Spleen (tissue), 11 donors: Measurements from ENCODE around the gene LRRFIP2. TPM values are rescaled to one million over a fixed set of nuclear protein-coding genes. Genes with fewer than 3 reads are reported as not detected.
A peak's percentile ranks its signal among the peaks of the same experiment; 100 is the strongest.
"Not testable (repeated sequence)": the region's sequence is repeated elsewhere in the genome, so short reads cannot be mapped to it uniquely, and the experiment has no call there.

Experiments used
- DNase-seq: peaks from one replicate; pipeline ENCODE4 v3.0.0-alpha.2; 2020
- H3K27ac ChIP-seq, 8 donors: fragments of 200-600 bp; sonication (generic) in 7 of 8; 1 replicate in 4 of 8; 2 replicates in 4 of 8; pipeline versions ENCODE4 v1.5.0 to v1.8.0; 2016 to 2021; ENCODE audit warnings: inconsistent platforms in 4 of 8, mild to moderate bottlenecking in 4 of 8, moderate library complexity in 1 of 8
- H3K27me3 ChIP-seq, 7 donors: fragments of 200-600 bp; sonication (generic) in 6 of 7; replicated peaks in 1 of 7; 1 replicate in 4 of 7; 2 replicates in 3 of 7; pipeline versions ENCODE4 v1.5.0 to v1.8.0; 2016 to 2021; ENCODE audit warnings: inconsistent platforms in 3 of 7, mild to moderate bottlenecking in 1 of 7
- H3K36me3 ChIP-seq, 6 donors: fragments of 200-600 bp; sonication (generic) in 5 of 6; 1 replicate in 4 of 6; 2 replicates in 2 of 6; pipeline versions ENCODE4 v1.5.0 to v1.8.0; 2016 to 2021; ENCODE audit warnings: inconsistent platforms in 2 of 6
- H3K4me1 ChIP-seq, 6 donors: fragments of 200-600 bp; sonication (generic) in 5 of 6; 1 replicate in 3 of 6; 2 replicates in 3 of 6; pipeline versions ENCODE4 v1.5.0 to v1.8.0; 2016 to 2021; ENCODE audit warnings: inconsistent platforms in 3 of 6
- H3K4me3 ChIP-seq, 8 donors: fragments of 200-600 bp; sonication (generic) in 7 of 8; 1 replicate in 4 of 8; 2 replicates in 4 of 8; pipeline versions ENCODE4 v1.5.0 to v1.8.0; 2016 to 2021; ENCODE audit warnings: inconsistent platforms in 4 of 8, mild to moderate bottlenecking in 4 of 8, moderate library complexity in 2 of 8
- H3K9me3 ChIP-seq, 8 donors: fragments of 200-600 bp; sonication (generic) in 7 of 8; 1 replicate in 4 of 8; 2 replicates in 4 of 8; pipeline versions ENCODE4 v1.5.0 to v1.8.0; 2016 to 2021; ENCODE audit warnings: inconsistent platforms in 4 of 8
- POLR2A ChIP-seq, 3 donors: fragments of 450-650 bp; IDR thresholded peaks; one replicate each; pipeline ENCODE4 v1.5.1; 2017; ENCODE audit warnings: antibody characterized with exemption in 3 of 3, mild to moderate bottlenecking in 1 of 3
- POLR2AphosphoS5 ChIP-seq, 3 donors: sonication (generic); formaldehyde crosslinking; IDR thresholded peaks; one replicate each; pipeline ENCODE4 v1.5.1; 2017; ENCODE audit warnings: antibody characterized with exemption in 3 of 3
- WGBS, 5 donors: extraction: QIAGEN DNeasy Blood & Tissue Kit in 3 of 5; methylation state at CpG; one replicate each; pipeline versions ENCODE4 v1.1.5 to v1.1.7; 2013 to 2018; 5-methylcytosine and 5-hydroxymethylcytosine counted together
- intact Hi-C: fragments of 100-400 bp; cut with DNase I; formaldehyde crosslinking; loops from one replicate; pipeline ENCODE4 v1.15.0; 2023; ENCODE audit warnings: low total_unique reads
- polyA plus RNA-seq, 3 donors: library from polyadenylated mRNA; stranded (reverse); fragments of 200-250 nt; gene quantifications; one replicate each; pipeline ENCODE4 v1.2.1, GENCODE V29; 2013
- total RNA-seq, 7 donors: library from RNA; depleted of rRNA in 3 of 7; stranded (reverse); fragments of >200 nt in 3 of 7; fragmentation: NEBNext Ultra II Directional in 4 of 7; extraction: Animal tissue kit (Norgen Biotek cat#: 25700) in 4 of 7; gene quantifications; one replicate each; pipeline versions ENCODE4 v1.1.0 to v1.2.1, GENCODE V29; 2016 to 2021
- TF ChIP-seq, protein P1 (sequence below), 11 experiments: fragments of 200-600 bp in 7 of 11; fragments of 450-650 bp in 4 of 11; sonication (generic) in 4 of 11; IDR thresholded peaks in 8 of 11; conservative IDR thresholded peaks in 3 of 11; 1 replicate in 7 of 11; 2 replicates in 4 of 11; pipeline versions ENCODE4 v1.4.0 to v1.8.0; 2016 to 2021; ENCODE audit warnings: antibody characterized with exemption in 11 of 11, inconsistent platforms in 4 of 11, mild to moderate bottlenecking in 1 of 11
- donor health status: healthy with polysubstance abuse.
- donor health status: DM: no; HTN: no; CAD: no; lungs with moderate emphysema.
- donor health status: DM: no; HTN: no; CAD: no.
- donor health status: Bipolar disorder and iron deficiency.
- donor health status: healthy.
- donor health status: DM: no; HTN: no; CAD: no.
- donor health status: DM: yes; HTN: yes; CAD: no.

LRRFIP2 gene
- total and polyA plus RNA-seq, 10 donors: 18.9 to 111 (median 86.9) TPM

- peaks cover 0 to 32% (median 0%) of the 10 kb centered on the region in 6 donors for H3K36me3 ChIP-seq
- intact Hi-C loops: no loop called here
- H3K4me3 ChIP-seq: no peak overlapping the region
- no peaks in the 10 kb centered on the region for H3K27me3 ChIP-seq
- H3K4me1 ChIP-seq: peaks cover 0 to 65% (median 23%) of the 10 kb centered on the region in 6 donors
- no peaks in the 10 kb centered on the region for H3K9me3 ChIP-seq
- TF ChIP-seq POLR2AphosphoS5 (IDR thresholded peaks at IDR 0.05) (no peak), POLR2A (IDR thresholded peaks at IDR 0.05) (no peak)
- TF ChIP-seq, protein P1, sequence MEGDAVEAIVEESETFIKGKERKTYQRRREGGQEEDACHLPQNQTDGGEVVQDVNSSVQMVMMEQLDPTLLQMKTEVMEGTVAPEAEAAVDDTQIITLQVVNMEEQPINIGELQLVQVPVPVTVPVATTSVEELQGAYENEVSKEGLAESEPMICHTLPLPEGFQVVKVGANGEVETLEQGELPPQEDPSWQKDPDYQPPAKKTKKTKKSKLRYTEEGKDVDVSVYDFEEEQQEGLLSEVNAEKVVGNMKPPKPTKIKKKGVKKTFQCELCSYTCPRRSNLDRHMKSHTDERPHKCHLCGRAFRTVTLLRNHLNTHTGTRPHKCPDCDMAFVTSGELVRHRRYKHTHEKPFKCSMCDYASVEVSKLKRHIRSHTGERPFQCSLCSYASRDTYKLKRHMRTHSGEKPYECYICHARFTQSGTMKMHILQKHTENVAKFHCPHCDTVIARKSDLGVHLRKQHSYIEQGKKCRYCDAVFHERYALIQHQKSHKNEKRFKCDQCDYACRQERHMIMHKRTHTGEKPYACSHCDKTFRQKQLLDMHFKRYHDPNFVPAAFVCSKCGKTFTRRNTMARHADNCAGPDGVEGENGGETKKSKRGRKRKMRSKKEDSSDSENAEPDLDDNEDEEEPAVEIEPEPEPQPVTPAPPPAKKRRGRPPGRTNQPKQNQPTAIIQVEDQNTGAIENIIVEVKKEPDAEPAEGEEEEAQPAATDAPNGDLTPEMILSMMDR (IDR thresholded peaks at IDR 0.05 in 8 of 11, conservative IDR thresholded peaks at IDR 0.05 in 3 of 11): no peak
- H3K27ac ChIP-seq: no peak overlapping the region
- DNase-seq: no peak
Measured at GRCh38 chr3:37126856-37127255, 47.5 kb downstream of the LRRFIP2 start.

- Histone ChIP-seq H3K27me3 (no peaks in the 10 kb centered on the region), H3K9me3 (no peaks in the 10 kb centered on the region), H3K27ac (peak overlapping the region in 3 of 8 donors; percentile 13 to 35 (median 19)), H3K4me3 (no peak overlapping the region), H3K36me3 (peaks cover 0 to 36% (median 0%) of the 10 kb centered on the region in 6 donors), H3K4me1 (peaks cover 0 to 51% (median 12%) of the 10 kb centered on the region in 6 donors)
- DNase-seq: no peak
- intact Hi-C loops: no loop called here
- 69 to 84% (median 82%) methylated on average over 1 of the region's 1 CpG for WGBS, 5 donors
- TF ChIP-seq POLR2A (IDR thresholded peaks at IDR 0.05): no peak
- TF ChIP-seq POLR2AphosphoS5 (IDR thresholded peaks at IDR 0.05): no peak
- TF ChIP-seq, protein P1 (IDR thresholded peaks at IDR 0.05 in 8 of 11, conservative IDR thresholded peaks at IDR 0.05 in 3 of 11): no peak
Measured at GRCh38 chr3:37125195-37126073, 48.9 kb downstream of the LRRFIP2 start.

- no peak for TF ChIP-seq POLR2AphosphoS5 (IDR thresholded peaks at IDR 0.05)
- TF ChIP-seq POLR2A (IDR thresholded peaks at IDR 0.05): no peak
- TF ChIP-seq, protein P1 (IDR thresholded peaks at IDR 0.05 in 8 of 11, conservative IDR thresholded peaks at IDR 0.05 in 3 of 11): no peak
- Histone ChIP-seq H3K4me3 (no peak overlapping the region), H3K27me3 (no peaks in the 10 kb centered on the region), H3K4me1 (peaks cover 0 to 41% (median 6%) of the 10 kb centered on the region in 6 donors), H3K36me3 (peaks cover 0 to 36% (median 0%) of the 10 kb centered on the region in 6 donors), H3K27ac (peak overlapping the region in 1 of 8 donors; percentile 18), H3K9me3 (no peaks in the 10 kb centered on the region)
- intact Hi-C loops: no loop called here
- 40 to 70% (median 54%) methylated on average over 2 of the region's 2 CpGs for WGBS, 5 donors
- DNase-seq: no peak
Measured at GRCh38 chr3:37124435-37124834, 49.9 kb downstream of the LRRFIP2 start.

- no peak for TF ChIP-seq POLR2A (IDR thresholded peaks at IDR 0.05)
- no peak for TF ChIP-seq POLR2AphosphoS5 (IDR thresholded peaks at IDR 0.05)
- TF ChIP-seq, protein P1 (IDR thresholded peaks at IDR 0.05 in 8 of 11, conservative IDR thresholded peaks at IDR 0.05 in 3 of 11): no peak
- H3K4me1 ChIP-seq: peaks cover 0 to 33% (median 5%) of the 10 kb centered on the region in 6 donors
- no peak overlapping the region for H3K4me3 ChIP-seq
- WGBS, 5 donors: 80 to 97% (median 94%) methylated on average over 7 of the region's 7 CpGs
- no peaks in the 10 kb centered on the region for H3K9me3 ChIP-seq
- no peak overlapping the region for H3K27ac ChIP-seq
- intact Hi-C loops: no loop called here
- no peaks in the 10 kb centered on the region for H3K27me3 ChIP-seq
- DNase-seq: no peak
- peaks cover 0 to 36% (median 0%) of the 10 kb centered on the region in 6 donors for H3K36me3 ChIP-seq
Measured at GRCh38 chr3:37123292-37123691, 51.1 kb downstream of the LRRFIP2 start.

DNA sequence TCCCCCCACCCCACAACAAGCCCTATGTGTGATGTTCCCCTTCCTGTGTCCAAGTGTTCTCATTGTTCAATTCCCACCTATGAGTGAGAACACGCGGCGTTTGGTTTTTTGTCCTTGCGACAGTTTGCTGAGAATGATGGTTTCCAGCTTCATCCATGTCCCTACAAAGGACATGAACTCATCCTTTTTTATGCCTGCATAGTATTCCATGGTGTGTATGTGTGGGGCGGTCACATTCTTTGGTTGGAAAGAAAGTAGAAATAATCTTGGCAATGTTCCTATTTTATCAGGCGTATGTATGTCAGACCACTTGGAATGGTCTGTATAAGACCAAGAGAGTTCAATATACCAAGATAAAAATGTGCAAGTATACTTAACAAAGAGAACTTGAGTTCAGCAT is 52.3 kb downstream of the LRRFIP2 start:
- H3K27ac ChIP-seq, intact Hi-C loops, H3K27me3 ChIP-seq, H3K9me3 ChIP-seq, H3K4me3 ChIP-seq, DNase-seq: not testable (repeated sequence)
- 97 to 98% (median 97%) methylated on average over 6 of the region's 6 CpGs for WGBS, 5 donors
- peaks cover 0 to 20% (median 2%) of the 10 kb centered on the region in 6 donors for H3K4me1 ChIP-seq
- H3K36me3 ChIP-seq: peaks cover 0 to 27% (median 0%) of the 10 kb centered on the region in 6 donors
